ENCODE results near the gene DYNC1I1.

DYNC1I1 gene

GRCh38 chr7:95976369-95977060, 204.2 kb downstream of the DYNC1I1 start:
- FAIRE-seq = no peak

GRCh38 chr7:95977994-95978393, 205.6 kb downstream of the DYNC1I1 start:
- FAIRE-seq = no peak

- FAIRE-seq = no peak
Observed at GRCh38 chr7:95980167-95980566, 207.8 kb downstream of the DYNC1I1 start.

GRCh38 chr7:95980706-95981105, 208.4 kb downstream of the DYNC1I1 start:
- FAIRE-seq = no peak

- FAIRE-seq = no peak
Observed at GRCh38 chr7:95986178-95986764, 213.9 kb downstream of the DYNC1I1 start.

- no peak for FAIRE-seq
Observed at GRCh38 chr7:95989301-95989700, 216.9 kb downstream of the DYNC1I1 start.

- FAIRE-seq = no peak
Observed at GRCh38 chr7:95993380-95993779, 221.0 kb downstream of the DYNC1I1 start.

GRCh38 chr7:95996174-95996573, 223.8 kb downstream of the DYNC1I1 start:
- FAIRE-seq = no peak

GRCh38 chr7:95996886-95997285, 224.5 kb downstream of the DYNC1I1 start:
- no peak for FAIRE-seq

GRCh38 chr7:95997632-95998031, 225.3 kb downstream of the DYNC1I1 start:
- no peak for FAIRE-seq

GRCh38 chr7:95999481-95999880, 227.1 kb downstream of the DYNC1I1 start:
- no peak for FAIRE-seq

- no peak for FAIRE-seq
Observed at GRCh38 chr7:96004578-96004977, 232.2 kb downstream of the DYNC1I1 start.

GRCh38 chr7:96005271-96005670, 232.9 kb downstream of the DYNC1I1 start:
- FAIRE-seq = no peak

- no peak for FAIRE-seq
Observed at GRCh38 chr7:96009148-96009547, 236.8 kb downstream of the DYNC1I1 start.

- FAIRE-seq = no peak
Observed at GRCh38 chr7:96013836-96014235, 241.5 kb downstream of the DYNC1I1 start.

- FAIRE-seq = no peak
Observed at GRCh38 chr7:96014617-96015016, 242.3 kb downstream of the DYNC1I1 start.

- no peak for FAIRE-seq
Observed at GRCh38 chr7:96016056-96016586, 243.8 kb downstream of the DYNC1I1 start.

GRCh38 chr7:96016735-96017134, 244.4 kb downstream of the DYNC1I1 start:
- FAIRE-seq = no peak

- FAIRE-seq = no peak
Observed at GRCh38 chr7:96017877-96018276, 245.5 kb downstream of the DYNC1I1 start.

GRCh38 chr7:96021568-96021967, 249.2 kb downstream of the DYNC1I1 start:
- FAIRE-seq = no peak

- FAIRE-seq = no peak
Observed at GRCh38 chr7:96023387-96023786, 251.0 kb downstream of the DYNC1I1 start.

- no peak for FAIRE-seq
Observed at GRCh38 chr7:96026010-96026409, 253.7 kb downstream of the DYNC1I1 start.

- FAIRE-seq = no peak
Observed at GRCh38 chr7:96026611-96027010, 254.3 kb downstream of the DYNC1I1 start.

- no peak for FAIRE-seq
Observed at GRCh38 chr7:96028729-96029128, 256.4 kb downstream of the DYNC1I1 start.

Data from TTC549 (cell line).